ENCODE results near the gene CTRB1. TPM values are rescaled to one million over a fixed set of nuclear protein-coding genes. Genes with fewer than 3 reads are reported as not detected.

CTRB1 gene
- total RNA-seq, 4 donors from 2014 or later: not detected

DNA sequence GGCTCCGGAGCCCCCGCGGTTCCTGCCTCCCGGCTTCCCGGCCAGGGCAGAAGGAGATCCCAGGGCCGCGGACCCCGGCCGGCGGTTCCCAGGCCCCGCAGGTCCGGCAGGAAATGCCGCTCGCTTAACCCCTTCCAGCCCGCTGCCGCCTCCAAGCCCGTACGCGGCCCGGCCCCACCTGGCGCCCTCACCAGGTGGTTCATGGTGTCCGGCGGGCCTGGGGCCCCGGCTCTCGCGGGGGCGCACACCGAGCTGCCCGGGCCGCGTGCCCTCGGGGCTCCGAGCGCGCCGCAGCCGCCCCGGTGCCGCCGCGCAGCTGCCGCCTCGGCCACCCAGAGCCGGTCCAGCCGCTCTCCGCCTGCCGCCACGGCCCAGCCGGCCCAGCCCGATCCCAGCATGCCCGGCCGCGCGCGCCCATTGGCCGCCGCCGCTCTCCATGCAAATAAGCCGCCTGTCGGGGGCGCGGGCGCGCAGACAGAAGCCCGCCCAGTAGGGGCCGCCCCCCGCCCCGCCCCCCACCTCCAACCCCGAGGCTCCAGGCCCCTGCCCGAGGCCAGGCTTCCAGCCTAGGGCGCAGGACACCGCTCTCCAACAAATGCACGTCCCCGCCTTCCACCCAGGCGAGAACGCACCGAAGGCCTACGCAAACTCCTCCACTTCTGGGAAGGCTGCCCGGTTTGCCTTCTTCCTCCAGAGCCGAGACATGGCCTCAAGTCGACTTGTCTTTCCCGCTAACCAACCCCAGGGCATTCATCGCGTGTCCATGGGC is 32.7 kb downstream of the CTRB1 start, which contains the start of gene BCAR1:
BCAR1 (minus strand) TSS at position 345 of the 769 bp plus-strand sequence; CDS start at position 203, 142 bp downstream.
- peaks cover 93% of the 10 kb centered on the region for H3K4me1 ChIP-seq
- H3K27me3 ChIP-seq: no peaks in the 10 kb centered on the region
- WGBS: 0% methylated on average over 11 of the region's 84 CpGs
- TF ChIP-seq POLR2AphosphoS5 (IDR thresholded peaks at IDR 0.05) (no peak), POLR2A (IDR thresholded peaks at IDR 0.05) (peak; percentile 22 to 64)
- peak within 1 kb of the TSS; percentile 90 for H3K27ac ChIP-seq
- H3K4me3 ChIP-seq: peak within 1 kb of the TSS; percentile 82
- DNase-seq (ENCODE audit: low spot score in 2 of 2): no peak
- H3K9me3 ChIP-seq: no peaks in the 10 kb centered on the region
- no peaks in the 10 kb centered on the region for H3K36me3 ChIP-seq

DNA sequence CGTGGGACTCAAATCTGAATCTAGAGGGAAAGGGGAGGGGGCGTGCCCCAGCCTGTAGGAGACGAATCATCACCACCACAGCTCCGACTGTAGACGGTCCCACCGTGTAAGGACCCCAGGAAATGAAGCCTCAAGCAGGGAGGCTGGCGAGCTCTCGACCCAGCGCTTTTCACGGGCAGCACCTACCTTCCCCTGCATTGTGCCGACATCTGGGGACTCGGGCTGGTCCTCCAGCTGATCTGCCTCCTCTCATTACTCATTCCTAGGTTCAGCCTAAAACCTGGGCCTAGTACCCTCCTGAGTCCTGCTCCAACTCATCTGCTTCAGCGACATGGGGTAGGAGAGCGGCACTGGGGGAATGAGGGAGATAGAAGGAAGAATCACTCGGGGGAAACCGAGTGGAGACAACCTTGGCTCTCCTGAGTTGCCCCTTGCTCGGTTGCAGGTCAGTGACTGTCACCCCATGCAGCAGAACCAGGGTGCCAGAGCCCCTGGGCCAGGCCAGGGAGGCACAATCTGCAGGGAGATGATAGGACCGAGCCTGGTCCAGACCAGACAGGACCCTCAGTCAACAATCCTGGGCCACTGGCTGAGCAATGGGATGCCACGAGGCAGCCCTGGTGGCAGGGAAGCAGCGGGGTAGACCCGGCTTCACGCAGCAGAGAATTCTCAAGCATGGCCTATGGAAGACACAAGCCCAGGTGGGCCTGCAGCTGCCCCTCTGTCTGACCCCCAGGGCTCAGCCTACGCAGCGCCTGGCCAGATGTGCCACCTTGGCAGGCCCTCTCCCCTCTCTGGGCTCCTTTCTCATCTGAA is 33.5 kb downstream of the CTRB1 start:
- peak overlapping the region; percentile 82 for H3K4me3 ChIP-seq
- no peak for DNase-seq (ENCODE audit: low spot score in 2 of 2)
- WGBS: 59% methylated on average over 18 of the region's 24 CpGs
- TF ChIP-seq POLR2AphosphoS5 (IDR thresholded peaks at IDR 0.05) (no peak), CTCF (IDR thresholded peaks at IDR 0.05) (no peak), EP300 (IDR thresholded peaks at IDR 0.05) (no peak)
- peaks cover 93% of the 10 kb centered on the region for H3K4me1 ChIP-seq
- no peaks in the 10 kb centered on the region for H3K9me3 ChIP-seq
- H3K27ac ChIP-seq: peak overlapping the region; percentile 90
- no peaks in the 10 kb centered on the region for H3K27me3 ChIP-seq
- H3K36me3 ChIP-seq: no peaks in the 10 kb centered on the region

- H3K27ac ChIP-seq: peak overlapping the region; percentile 90
- H3K27me3 ChIP-seq: no peaks in the 10 kb centered on the region
- H3K4me3 ChIP-seq: no peak overlapping the region
- TF ChIP-seq CTCF (IDR thresholded peaks at IDR 0.05) (no peak), POLR2AphosphoS5 (IDR thresholded peaks at IDR 0.05) (no peak), POLR2A (IDR thresholded peaks at IDR 0.05) (no peak), EP300 (IDR thresholded peaks at IDR 0.05) (no peak)
- DNase-seq (ENCODE audit: low spot score in 2 of 2): peak in 1 of 2 donors; percentile 66
- 52% methylated on average over 9 of the region's 15 CpGs for WGBS
- H3K9me3 ChIP-seq: no peaks in the 10 kb centered on the region
- no peaks in the 10 kb centered on the region for H3K36me3 ChIP-seq
- peaks cover 93% of the 10 kb centered on the region for H3K4me1 ChIP-seq
These were observed 34.4 kb downstream of the CTRB1 start for GRCh38 chr16:75252946-75253911.

GRCh38 chr16:75254359-75254837 is 35.6 kb downstream of the CTRB1 start:
- Histone ChIP-seq H3K4me3 (no peak overlapping the region), H3K4me1 (peaks cover 92% of the 10 kb centered on the region), H3K9me3 (no peaks in the 10 kb centered on the region), H3K27ac (peak overlapping the region; percentile 25), H3K36me3 (no peaks in the 10 kb centered on the region), H3K27me3 (no peaks in the 10 kb centered on the region)
- DNase-seq (ENCODE audit: low spot score in 2 of 2): peak; percentile 66 to 83
- TF ChIP-seq CTCF (IDR thresholded peaks at IDR 0.05): no peak
- TF ChIP-seq POLR2A (IDR thresholded peaks at IDR 0.05): no peak
- no peak for TF ChIP-seq EP300 (IDR thresholded peaks at IDR 0.05)
- no peak for TF ChIP-seq POLR2AphosphoS5 (IDR thresholded peaks at IDR 0.05)
- WGBS: 32% methylated on average over 3 of the region's 5 CpGs

GRCh38 chr16:75256059-75256571 is 37.3 kb downstream of the CTRB1 start:
- H3K4me1 ChIP-seq: peaks cover 82% of the 10 kb centered on the region
- DNase-seq (ENCODE audit: low spot score in 2 of 2): peak; percentile 70 to 79
- WGBS: 40% methylated on average over 3 of the region's 12 CpGs
- no peaks in the 10 kb centered on the region for H3K27me3 ChIP-seq
- no peaks in the 10 kb centered on the region for H3K36me3 ChIP-seq
- TF ChIP-seq EP300 (IDR thresholded peaks at IDR 0.05): no peak
- no peak for TF ChIP-seq POLR2AphosphoS5 (IDR thresholded peaks at IDR 0.05)
- H3K4me3 ChIP-seq: no peak overlapping the region
- peak overlapping the region; percentile 63 for H3K27ac ChIP-seq
- H3K9me3 ChIP-seq: no peaks in the 10 kb centered on the region
